T-helper 1 cell treated with Interleukin-12 subunit alpha and Interleukin-12 subunit beta and Interleukin-4 antibody, amounts not matched to agents 30 μg/mL and 1 μg/mL, for 36 hours (primary cell): ENCODE results near the gene CFAP43.

Experiments used
- H3K27ac Mint-ChIP-seq: one replicate; pipeline ENCODE4 v1.8.0; 2021; ENCODE audit warnings: mild to moderate bottlenecking, mixed read lengths
- H3K27me3 Mint-ChIP-seq: one replicate; pipeline ENCODE4 v1.8.0; 2021; ENCODE audit warnings: low read depth, mixed read lengths
- H3K36me3 Mint-ChIP-seq: one replicate; pipeline ENCODE4 v1.8.0; 2021; ENCODE audit warnings: low read depth, mixed read lengths
- H3K4me1 Mint-ChIP-seq: one replicate; pipeline ENCODE4 v1.8.0; 2021; ENCODE audit warnings: low read depth, mixed read lengths
- H3K4me3 Mint-ChIP-seq: one replicate; pipeline ENCODE4 v1.8.0; 2021; ENCODE audit warnings: mild to moderate bottlenecking, moderate library complexity, mixed read lengths
- H3K9me3 Mint-ChIP-seq: one replicate; pipeline ENCODE4 v1.8.0; 2021; ENCODE audit warnings: mixed read lengths

CFAP43 gene

DNA sequence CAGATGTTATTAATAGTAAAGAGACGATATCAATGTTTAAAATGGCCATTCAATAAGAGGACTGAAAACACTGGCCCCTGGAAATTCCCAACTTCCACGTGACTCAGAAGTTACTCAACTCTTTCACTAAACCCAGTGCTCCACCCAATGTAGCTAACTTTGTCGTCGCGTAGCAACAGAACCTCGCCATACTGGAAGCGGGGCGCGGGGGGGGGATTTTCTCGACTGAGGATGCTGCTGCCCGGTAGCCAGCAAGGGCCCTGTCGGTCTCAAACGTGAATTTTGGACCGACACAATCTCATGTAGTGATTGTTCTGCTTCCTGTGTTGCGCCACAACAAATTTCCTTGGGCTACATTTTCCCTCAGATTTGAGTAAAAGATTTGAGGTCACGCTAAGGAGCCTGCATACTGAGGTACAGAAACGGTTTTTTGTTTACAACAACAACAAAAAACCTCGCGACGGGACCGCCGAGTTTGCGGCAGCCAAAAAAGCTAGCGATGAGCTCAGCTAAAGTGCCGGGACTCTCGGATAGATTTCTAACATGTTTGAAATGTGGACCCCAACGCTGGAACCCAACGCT lies 111.2 kb downstream of the CFAP43 start:
- Mint-ChIP-seq H3K4me1 (peaks cover 31% of the 10 kb centered on the region), H3K27ac (peak overlapping the region; percentile 99), H3K36me3 (peaks cover 9% of the 10 kb centered on the region), H3K27me3 (peaks cover 9% of the 10 kb centered on the region), H3K9me3 (no peaks in the 10 kb centered on the region), H3K4me3 (peak overlapping the region; percentile 88)

DNA sequence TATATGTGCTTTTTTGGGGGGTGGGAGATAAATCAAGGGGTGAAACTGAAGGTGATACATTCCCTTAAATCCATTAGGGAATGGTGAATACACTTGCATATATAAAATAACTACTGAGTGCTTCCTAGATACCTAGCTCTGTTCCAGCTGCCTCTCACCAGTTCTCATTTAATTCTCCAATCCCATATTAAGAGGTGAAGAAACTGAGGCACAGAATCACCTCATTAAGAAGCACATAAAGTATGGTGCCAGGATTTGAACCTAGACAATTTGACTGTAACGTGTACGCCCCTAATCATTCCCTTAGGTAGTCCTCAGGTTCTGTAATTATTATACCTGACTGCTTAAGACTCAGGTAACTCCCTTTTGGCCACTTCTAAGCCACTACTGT lies 111.7 kb downstream of the CFAP43 start:
- Mint-ChIP-seq H3K4me3 (peak overlapping the region; percentile 88), H3K27me3 (peaks cover 9% of the 10 kb centered on the region), H3K4me1 (peaks cover 31% of the 10 kb centered on the region), H3K27ac (peak overlapping the region; percentile 99), H3K36me3 (peaks cover 7% of the 10 kb centered on the region), H3K9me3 (no peaks in the 10 kb centered on the region)

DNA sequence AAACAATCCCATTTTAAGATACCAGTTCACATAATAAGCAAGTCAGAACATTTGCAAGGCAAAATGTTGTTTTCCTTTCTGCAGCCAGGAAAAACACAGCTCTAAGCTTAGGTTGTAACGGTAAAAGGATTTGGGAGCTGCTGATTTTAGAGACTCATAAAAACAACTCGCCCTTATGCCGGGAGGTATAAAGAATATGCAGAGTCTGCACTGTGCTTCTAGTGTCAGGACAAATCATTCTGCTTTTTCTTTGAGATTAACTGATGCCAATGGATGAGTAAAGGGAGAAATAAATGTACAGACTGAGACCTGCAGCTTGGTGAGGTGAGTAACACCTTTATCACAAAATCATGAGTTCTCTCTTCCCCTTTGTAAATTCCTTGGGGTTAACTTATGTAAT lies 112.2 kb downstream of the CFAP43 start:
- Mint-ChIP-seq H3K27ac (peak overlapping the region; percentile 99), H3K4me1 (peaks cover 27% of the 10 kb centered on the region), H3K36me3 (peaks cover 3% of the 10 kb centered on the region), H3K4me3 (no peak overlapping the region), H3K9me3 (no peaks in the 10 kb centered on the region), H3K27me3 (peaks cover 9% of the 10 kb centered on the region)

DNA sequence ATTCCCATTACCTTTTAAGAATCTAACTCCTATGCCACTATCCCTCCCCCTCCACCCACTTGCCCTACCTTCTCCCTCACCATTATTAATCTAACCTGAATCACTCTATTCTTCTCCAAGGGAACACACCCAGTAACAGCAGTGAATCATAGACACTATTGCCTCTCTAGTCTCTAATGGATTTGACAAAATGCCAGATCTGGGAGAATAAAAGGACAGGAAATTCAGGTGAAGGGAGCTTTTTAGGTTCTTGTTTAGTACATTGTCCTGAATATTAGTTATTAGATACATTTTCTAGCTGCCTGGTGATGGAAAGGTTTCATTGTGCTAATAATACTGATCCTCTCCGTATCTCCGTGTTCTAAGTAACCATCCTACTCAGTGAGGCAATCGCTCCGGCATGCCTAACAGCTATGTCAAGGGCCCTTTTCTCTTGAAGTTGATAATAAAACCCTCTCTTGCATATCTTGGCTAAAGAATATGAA lies 114.3 kb downstream of the CFAP43 start:
- Mint-ChIP-seq H3K27ac (no peak overlapping the region), H3K4me3 (no peak overlapping the region), H3K4me1 (peaks cover 21% of the 10 kb centered on the region), H3K9me3 (no peaks in the 10 kb centered on the region), H3K27me3 (peaks cover 9% of the 10 kb centered on the region), H3K36me3 (no peaks in the 10 kb centered on the region)

DNA sequence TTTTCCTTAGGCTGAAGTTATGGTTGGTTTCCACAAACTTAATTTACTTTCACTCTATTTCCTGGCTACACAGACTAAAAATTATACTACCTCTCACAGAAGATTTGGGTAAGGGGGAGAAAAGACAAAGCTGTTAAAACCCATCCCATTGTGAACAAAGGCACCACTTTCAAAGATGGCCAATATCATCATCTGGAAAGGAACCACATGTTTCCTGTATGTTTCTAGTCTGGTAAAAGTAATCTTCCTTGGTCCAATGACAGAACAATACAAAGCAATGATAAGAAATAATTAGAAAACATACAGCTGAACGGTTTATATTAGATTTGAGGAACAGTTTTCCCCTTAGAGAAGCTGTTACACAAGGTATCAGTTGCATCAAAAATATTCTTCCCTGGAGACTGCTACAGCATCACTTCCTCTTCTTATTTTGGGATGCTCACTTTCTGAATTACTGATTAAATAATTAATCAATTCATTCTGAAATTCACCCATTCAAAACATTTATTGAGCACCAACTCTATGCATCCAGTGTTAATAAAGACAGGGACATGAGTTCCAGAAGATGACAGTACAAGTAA lies 118.7 kb downstream of the CFAP43 start:
- H3K27ac Mint-ChIP-seq: no peak overlapping the region
- H3K9me3 Mint-ChIP-seq: no peaks in the 10 kb centered on the region
- H3K4me3 Mint-ChIP-seq: no peak overlapping the region
- peaks cover 20% of the 10 kb centered on the region for H3K27me3 Mint-ChIP-seq
- H3K4me1 Mint-ChIP-seq: peaks cover 6% of the 10 kb centered on the region
- H3K36me3 Mint-ChIP-seq: no peaks in the 10 kb centered on the region

DNA sequence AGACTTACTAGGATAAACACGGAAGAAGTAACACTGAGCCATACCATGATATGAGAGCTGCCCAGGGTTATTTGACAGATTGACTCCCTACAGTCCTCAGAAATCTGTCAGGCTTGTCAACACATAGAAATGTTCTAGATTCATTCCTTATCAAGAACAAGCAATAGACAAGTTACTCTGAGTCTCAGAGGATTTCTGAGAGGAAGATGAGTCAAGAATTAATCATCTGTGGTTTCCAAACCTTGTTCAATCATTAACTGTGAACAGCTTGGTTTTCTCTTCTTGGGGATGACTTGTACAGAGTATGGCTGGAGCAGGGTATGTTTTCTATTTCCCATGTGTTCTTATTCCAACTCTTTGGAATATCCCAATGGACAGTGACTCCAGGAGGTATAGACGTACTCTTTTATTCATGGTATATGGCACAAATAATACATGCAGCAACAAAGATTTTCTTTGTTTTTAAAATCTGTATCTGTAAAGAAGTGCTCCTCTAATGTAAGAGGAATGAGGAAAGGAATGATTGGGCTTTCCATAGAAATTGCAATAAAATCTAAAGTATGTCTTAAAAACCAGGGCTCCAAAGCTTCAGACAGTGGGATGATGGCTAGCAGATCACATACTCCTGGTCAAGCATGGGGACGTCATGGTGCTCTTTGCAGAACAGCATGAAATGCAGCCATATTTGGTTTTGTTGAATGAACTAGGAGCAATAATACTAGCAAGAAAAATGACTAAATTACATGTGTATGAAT lies 122.1 kb downstream of the CFAP43 start:
- H3K36me3 Mint-ChIP-seq: no peaks in the 10 kb centered on the region
- no peak overlapping the region for H3K27ac Mint-ChIP-seq
- peaks cover 10% of the 10 kb centered on the region for H3K27me3 Mint-ChIP-seq
- H3K4me3 Mint-ChIP-seq: no peak overlapping the region
- peaks cover 8% of the 10 kb centered on the region for H3K4me1 Mint-ChIP-seq
- no peaks in the 10 kb centered on the region for H3K9me3 Mint-ChIP-seq

DNA sequence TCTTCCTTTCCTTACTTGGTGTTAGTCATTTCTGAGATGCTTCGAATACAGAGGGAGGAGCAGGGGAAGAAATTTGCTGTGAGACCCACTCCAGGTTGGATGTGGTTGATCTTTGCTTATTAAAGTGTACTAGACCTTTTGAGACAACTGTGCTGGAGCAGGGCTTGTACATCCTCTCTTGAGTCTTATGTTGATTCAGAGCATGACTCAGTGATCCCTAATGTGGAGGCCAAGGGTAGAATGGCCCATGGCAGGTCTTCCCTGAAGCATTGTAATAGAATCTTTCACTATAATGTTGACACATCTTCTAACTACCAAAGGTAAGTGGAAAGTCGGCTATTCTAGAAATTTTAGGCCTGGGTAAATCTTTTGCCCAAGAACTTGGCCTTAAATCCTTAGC lies 127.2 kb downstream of the CFAP43 start:
- Mint-ChIP-seq H3K36me3 (no peaks in the 10 kb centered on the region), H3K4me1 (peaks cover 11% of the 10 kb centered on the region), H3K4me3 (no peak overlapping the region), H3K27ac (no peak overlapping the region), H3K27me3 (peaks cover 25% of the 10 kb centered on the region), H3K9me3 (no peaks in the 10 kb centered on the region)

DNA sequence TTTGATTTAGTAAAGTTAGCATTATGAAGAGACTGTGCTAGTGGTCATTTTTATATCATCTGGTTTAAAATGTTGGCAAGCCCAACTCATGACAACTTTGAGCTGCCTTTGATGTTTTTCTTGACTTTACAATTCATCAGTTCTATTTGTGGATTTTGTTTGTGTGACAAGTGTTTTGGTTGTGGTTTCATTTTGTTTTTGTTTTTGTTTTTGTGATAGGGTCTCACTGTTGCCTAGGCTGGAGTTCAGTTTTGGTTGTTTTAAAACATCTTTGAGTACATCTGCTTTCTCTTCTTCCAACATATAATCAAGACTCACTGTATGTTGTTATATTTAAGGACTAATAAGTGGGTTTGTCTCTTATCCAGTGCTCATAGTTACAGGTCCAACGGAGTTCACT lies 127.7 kb downstream of the CFAP43 start:
- no peaks in the 10 kb centered on the region for H3K9me3 Mint-ChIP-seq
- peaks cover 22% of the 10 kb centered on the region for H3K27me3 Mint-ChIP-seq
- no peak overlapping the region for H3K4me3 Mint-ChIP-seq
- H3K27ac Mint-ChIP-seq: no peak overlapping the region
- H3K36me3 Mint-ChIP-seq: no peaks in the 10 kb centered on the region
- peaks cover 9% of the 10 kb centered on the region for H3K4me1 Mint-ChIP-seq

DNA sequence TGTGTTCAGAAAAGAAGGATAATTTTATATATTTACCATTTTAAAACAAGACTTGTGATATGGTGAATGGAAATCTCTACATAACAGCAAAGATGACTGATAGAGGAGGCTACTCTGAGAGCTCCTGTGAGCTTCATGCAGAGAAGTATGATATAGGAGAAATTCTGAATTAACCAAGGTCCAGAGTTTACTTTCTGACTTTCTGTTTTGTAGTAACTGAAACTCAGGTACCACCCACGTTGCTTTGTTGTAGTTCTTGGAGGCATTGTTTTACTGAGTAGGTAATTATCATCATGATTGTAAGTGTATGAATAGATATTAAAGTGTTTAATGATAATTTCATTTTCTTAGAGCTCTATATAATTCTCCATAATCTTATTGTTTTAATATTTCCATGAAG lies 128.2 kb downstream of the CFAP43 start:
- Mint-ChIP-seq H3K9me3 (no peaks in the 10 kb centered on the region), H3K27me3 (peaks cover 25% of the 10 kb centered on the region), H3K4me1 (peaks cover 9% of the 10 kb centered on the region), H3K4me3 (no peak overlapping the region), H3K27ac (no peak overlapping the region), H3K36me3 (no peaks in the 10 kb centered on the region)

DNA sequence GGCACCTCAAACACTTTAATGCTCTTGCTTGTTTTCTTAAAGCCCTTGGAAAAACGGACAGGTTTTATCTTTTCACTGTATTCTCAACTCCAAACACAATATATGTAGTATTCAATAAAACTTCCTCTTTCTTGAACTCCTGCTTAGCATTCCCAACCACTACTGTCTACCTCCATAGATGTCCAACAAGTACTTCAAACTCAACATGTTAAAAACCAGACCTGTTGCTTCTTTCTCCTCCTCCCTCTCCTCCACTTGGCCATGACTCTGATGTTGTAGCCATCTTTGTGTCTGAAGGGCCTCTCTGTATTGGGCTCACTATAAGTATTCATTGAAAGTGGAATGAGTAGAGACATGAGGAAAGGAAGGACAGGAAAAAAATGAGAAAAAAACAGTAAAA lies 130.3 kb downstream of the CFAP43 start:
- H3K27ac Mint-ChIP-seq: no peak overlapping the region

DNA sequence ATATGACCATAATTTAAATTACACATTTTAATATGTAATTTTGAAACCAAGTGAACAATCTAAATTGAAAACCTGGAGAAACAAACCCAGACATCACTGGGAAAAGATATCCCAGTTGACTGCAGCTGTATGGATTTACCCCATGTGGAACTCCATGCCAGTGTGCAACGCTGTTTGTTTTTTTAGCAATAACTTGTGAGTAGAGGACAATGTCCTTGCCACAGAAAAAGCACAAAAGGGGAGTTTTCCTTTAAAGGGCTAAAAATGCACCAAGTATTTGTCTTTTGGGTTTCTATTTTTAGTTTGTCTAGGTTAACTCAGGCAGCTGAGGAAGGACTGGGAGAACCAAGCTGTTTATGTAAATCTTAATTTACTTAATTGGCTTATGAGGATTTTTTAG lies 131.4 kb downstream of the CFAP43 start:
- Mint-ChIP-seq H3K36me3 (no peaks in the 10 kb centered on the region), H3K9me3 (peaks cover 11% of the 10 kb centered on the region), H3K4me3 (no peak overlapping the region), H3K4me1 (peaks cover 7% of the 10 kb centered on the region), H3K27me3 (peaks cover 28% of the 10 kb centered on the region), H3K27ac (no peak overlapping the region)

More for the DNA sequence above, 130.3 kb downstream of the CFAP43 start:
- no peak overlapping the region for H3K4me3 Mint-ChIP-seq
- H3K27me3 Mint-ChIP-seq: peaks cover 28% of the 10 kb centered on the region
- H3K36me3 Mint-ChIP-seq: no peaks in the 10 kb centered on the region
- peaks cover 4% of the 10 kb centered on the region for H3K9me3 Mint-ChIP-seq
- H3K4me1 Mint-ChIP-seq: peaks cover 9% of the 10 kb centered on the region

DNA sequence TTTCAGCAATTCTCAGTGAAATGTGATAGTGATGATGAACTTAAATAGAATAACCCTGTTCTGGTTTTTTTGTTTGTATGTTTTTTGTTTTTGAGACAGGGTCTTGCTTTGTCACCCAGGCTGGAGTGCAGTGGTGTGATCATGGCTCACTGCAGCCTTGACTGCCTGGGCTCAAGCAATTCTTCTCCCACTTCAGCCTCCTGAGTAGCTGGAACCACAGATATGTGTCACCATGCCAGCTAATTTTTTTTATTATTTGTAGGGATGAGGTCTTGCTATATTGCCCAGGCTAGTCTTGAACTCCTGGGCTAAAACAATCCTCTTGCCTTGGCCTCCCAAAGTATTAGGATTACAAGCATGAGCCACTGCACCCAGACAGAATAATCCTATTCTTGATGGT lies 132.2 kb downstream of the CFAP43 start:
- Mint-ChIP-seq H3K27me3 (peaks cover 28% of the 10 kb centered on the region), H3K27ac (no peak overlapping the region), H3K36me3 (no peaks in the 10 kb centered on the region), H3K9me3 (peaks cover 11% of the 10 kb centered on the region), H3K4me1 (peaks cover 6% of the 10 kb centered on the region), H3K4me3 (no peak overlapping the region)

DNA sequence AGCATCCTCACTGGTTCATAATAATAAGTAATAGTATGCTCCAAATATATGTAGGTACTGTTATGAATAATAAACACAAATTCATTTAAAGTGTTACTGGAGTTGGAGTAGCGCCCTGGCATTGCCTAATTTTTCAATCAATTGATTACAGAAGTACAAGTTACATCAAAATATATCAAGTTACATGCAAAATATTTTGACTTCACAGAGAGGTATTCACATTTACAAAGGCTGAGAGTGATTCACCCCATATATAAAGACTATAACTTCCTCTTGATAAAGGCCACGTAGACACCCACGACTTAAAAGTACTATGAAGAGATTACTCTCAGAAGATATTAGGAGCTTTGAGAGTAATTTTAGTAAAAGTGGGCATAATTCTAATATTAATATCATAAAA lies 132.9 kb downstream of the CFAP43 start:
- peaks cover 11% of the 10 kb centered on the region for H3K9me3 Mint-ChIP-seq
- no peak overlapping the region for H3K4me3 Mint-ChIP-seq

DNA sequence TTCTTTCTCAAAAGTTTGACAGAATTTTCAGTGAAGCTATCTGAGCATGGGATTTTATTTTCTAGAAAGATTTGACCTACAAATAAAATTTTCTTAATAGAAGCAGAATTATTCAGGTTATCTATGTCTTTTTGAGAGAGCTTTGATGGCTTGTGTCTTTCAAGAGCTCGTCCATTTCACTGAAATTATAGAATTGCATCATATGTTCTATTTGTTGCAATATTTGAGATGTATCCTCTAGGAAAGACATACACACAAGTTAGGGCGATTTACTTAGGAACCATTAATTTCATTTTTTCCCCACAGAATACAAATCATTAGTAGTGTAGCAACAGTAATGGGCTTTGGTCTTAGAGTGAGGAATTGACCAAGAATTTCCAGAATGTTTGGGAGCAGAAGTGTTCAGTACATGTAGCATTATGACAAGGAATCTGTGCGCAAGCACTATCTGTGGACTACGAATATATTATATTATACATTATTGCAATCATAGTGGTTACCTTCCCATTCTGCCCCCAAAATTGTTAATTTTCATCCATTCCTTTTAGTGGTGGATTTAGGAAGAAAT lies 133.7 kb downstream of the CFAP43 start:
- H3K4me3 Mint-ChIP-seq: no peak overlapping the region
- H3K27me3 Mint-ChIP-seq: peaks cover 28% of the 10 kb centered on the region
- peaks cover 11% of the 10 kb centered on the region for H3K9me3 Mint-ChIP-seq
- H3K36me3 Mint-ChIP-seq: no peaks in the 10 kb centered on the region
- H3K27ac Mint-ChIP-seq: no peak overlapping the region
- H3K4me1 Mint-ChIP-seq: no peaks in the 10 kb centered on the region

More for the DNA sequence above, 132.9 kb downstream of the CFAP43 start:
- Mint-ChIP-seq H3K4me1 (no peaks in the 10 kb centered on the region), H3K27ac (no peak overlapping the region), H3K36me3 (no peaks in the 10 kb centered on the region), H3K27me3 (peaks cover 28% of the 10 kb centered on the region)

DNA sequence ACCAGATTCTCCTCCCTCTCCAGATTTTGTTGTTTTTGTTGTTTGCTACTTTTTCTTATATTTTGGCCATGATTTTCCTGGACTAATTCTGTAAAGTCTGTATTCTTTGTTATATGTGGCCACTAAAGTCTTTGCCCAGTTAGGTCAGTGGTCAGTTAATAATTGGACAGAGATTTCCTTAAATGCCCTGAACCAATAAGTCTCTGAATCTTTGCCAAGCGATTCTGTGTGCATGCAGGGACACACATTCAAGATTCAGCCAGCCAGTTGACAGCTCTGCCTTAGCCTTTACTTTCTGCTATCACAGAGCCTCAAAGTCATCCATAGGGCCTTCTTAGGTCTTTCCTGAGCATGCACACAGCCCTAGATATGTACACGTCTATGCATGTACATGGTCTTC lies 135.5 kb downstream of the CFAP43 start:
- Mint-ChIP-seq H3K27ac (no peak overlapping the region), H3K9me3 (peaks cover 11% of the 10 kb centered on the region)

More for the DNA sequence above, 135.5 kb downstream of the CFAP43 start:
- Mint-ChIP-seq H3K4me1 (no peaks in the 10 kb centered on the region), H3K36me3 (no peaks in the 10 kb centered on the region), H3K4me3 (no peak overlapping the region), H3K27me3 (peaks cover 17% of the 10 kb centered on the region)
